Measurements from ENCODE around the gene NUDT14.

NUDT14 gene

DNA sequence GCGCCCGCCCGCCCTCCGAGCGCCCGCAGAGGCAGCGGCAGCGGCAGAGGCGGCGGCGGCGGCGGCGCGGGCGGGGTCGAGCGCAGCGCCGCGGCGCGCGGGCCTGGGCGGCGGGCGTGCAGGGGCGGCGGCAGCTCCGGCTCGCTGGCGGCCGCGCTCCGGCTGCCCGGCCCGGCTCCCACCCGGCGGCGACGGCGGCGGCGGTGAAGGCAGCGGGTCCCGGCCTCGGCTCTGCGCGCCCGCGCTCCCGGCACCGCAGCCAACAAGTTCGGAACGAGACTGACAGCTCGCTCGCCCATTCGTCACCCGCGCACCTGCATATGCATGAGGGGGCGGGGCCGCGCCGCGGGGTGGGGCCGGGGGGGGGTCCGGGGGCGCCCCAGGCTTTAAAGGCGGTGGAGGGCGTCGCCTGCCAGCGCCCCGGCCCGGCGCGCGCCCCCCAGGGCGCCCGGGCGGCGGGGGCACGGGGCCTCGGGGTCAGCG is 12.6 kb downstream of the NUDT14 start, which contains the start of gene JAG2:
JAG2 (minus strand) TSS at position 281 of the 483 bp plus-strand sequence. CDS start 356 bp downstream, outside the sequence.
- no peak within 1 kb of the TSS for H3K4me2 ChIP-seq (ENCODE audit: low read depth, low read length, poor library complexity, severe bottlenecking)
- H2AFZ ChIP-seq (ENCODE audit: low read length): no peak within 1 kb of the TSS

GRCh38 chr14:105168093-105168420 is 13.1 kb downstream of the NUDT14 start:
- no peak overlapping the region for H3K4me2 ChIP-seq (ENCODE audit: low read depth, low read length, poor library complexity, severe bottlenecking)
- H3K9ac ChIP-seq (ENCODE audit: low read depth, low read length, poor library complexity, severe bottlenecking): no peak overlapping the region
- H2AFZ ChIP-seq (ENCODE audit: low read length): no peak overlapping the region

More for the DNA sequence above, 12.6 kb downstream of the NUDT14 start, which contains the start of gene JAG2:
- H3K4me3 ChIP-seq (ENCODE audit: low read length, poor library complexity, severe bottlenecking): no peak within 1 kb of the TSS
- H3K9me2 ChIP-seq (replicated peaks; ENCODE audit: low read depth, low read length): no peaks in the 10 kb centered on the region
- no peaks in the 10 kb centered on the region for H3K36me3 ChIP-seq (ENCODE audit: insufficient read depth, low read length)
- no peaks in the 10 kb centered on the region for H4K20me1 ChIP-seq (ENCODE audit: insufficient read depth, low read length, poor library complexity, severe bottlenecking)
- peaks cover 15% of the 10 kb centered on the region for H3K4me1 ChIP-seq (ENCODE audit: insufficient read depth, low read length, poor library complexity, severe bottlenecking)
- H3K27me3 ChIP-seq (ENCODE audit: insufficient read depth, low read length, poor library complexity, severe bottlenecking): no peaks in the 10 kb centered on the region
- H3K9ac ChIP-seq (ENCODE audit: low read depth, low read length, poor library complexity, severe bottlenecking): no peak within 1 kb of the TSS
- H3K9me3 ChIP-seq (ENCODE audit: insufficient read depth, low read depth, low read length): no peaks in the 10 kb centered on the region
- no peaks in the 10 kb centered on the region for H3F3A ChIP-seq (ENCODE audit: low read depth)
- peaks cover 2% of the 10 kb centered on the region; the same call in 1 of the 2 replicates for H3K79me2 ChIP-seq (ENCODE audit: insufficient read depth, low read length)
- TF ChIP-seq EZH2phosphoT487 (IDR thresholded peaks at IDR 0.05; ENCODE audit: borderline replicate concordance): no peak
- no peak for TF ChIP-seq CTCF (conservative IDR thresholded peaks at IDR 0.05; ENCODE audit: low read length)

GRCh38 chr14:105167303-105168092 is 13.6 kb downstream of the NUDT14 start:
- Histone ChIP-seq H4K20me1 (ENCODE audit: insufficient read depth, low read length, poor library complexity, severe bottlenecking) (no peaks in the 10 kb centered on the region), H3K9me2 (replicated peaks; ENCODE audit: low read depth, low read length) (no peaks in the 10 kb centered on the region), H3K36me3 (ENCODE audit: insufficient read depth, low read length) (no peaks in the 10 kb centered on the region), H3K4me2 (ENCODE audit: low read depth, low read length, poor library complexity, severe bottlenecking) (no peak overlapping the region), H3F3A (ENCODE audit: low read depth) (no peaks in the 10 kb centered on the region), H3K4me1 (ENCODE audit: insufficient read depth, low read length, poor library complexity, severe bottlenecking) (peaks cover 19% of the 10 kb centered on the region), H3K27me3 (ENCODE audit: insufficient read depth, low read length, poor library complexity, severe bottlenecking) (no peaks in the 10 kb centered on the region), H3K9me3 (ENCODE audit: insufficient read depth, low read depth, low read length) (no peaks in the 10 kb centered on the region), H3K79me2 (ENCODE audit: insufficient read depth, low read length) (no peaks in the 10 kb centered on the region), H2AFZ (ENCODE audit: low read length) (no peak overlapping the region), H3K4me3 (ENCODE audit: low read length, poor library complexity, severe bottlenecking) (no peak overlapping the region), H3K9ac (ENCODE audit: low read depth, low read length, poor library complexity, severe bottlenecking) (no peak overlapping the region)
- TF ChIP-seq EZH2phosphoT487 (IDR thresholded peaks at IDR 0.05; ENCODE audit: borderline replicate concordance): no peak
- TF ChIP-seq CTCF (conservative IDR thresholded peaks at IDR 0.05; ENCODE audit: low read length): no peak

More at GRCh38 chr14:105168093-105168420, 13.1 kb downstream of the NUDT14 start:
- Histone ChIP-seq H3F3A (ENCODE audit: low read depth) (no peaks in the 10 kb centered on the region), H3K36me3 (ENCODE audit: insufficient read depth, low read length) (no peaks in the 10 kb centered on the region), H3K4me1 (ENCODE audit: insufficient read depth, low read length, poor library complexity, severe bottlenecking) (peaks cover 14% of the 10 kb centered on the region), H3K4me3 (ENCODE audit: low read length, poor library complexity, severe bottlenecking) (no peak overlapping the region), H3K79me2 (ENCODE audit: insufficient read depth, low read length) (no peaks in the 10 kb centered on the region), H4K20me1 (ENCODE audit: insufficient read depth, low read length, poor library complexity, severe bottlenecking) (no peaks in the 10 kb centered on the region), H3K9me3 (ENCODE audit: insufficient read depth, low read depth, low read length) (no peaks in the 10 kb centered on the region), H3K27me3 (ENCODE audit: insufficient read depth, low read length, poor library complexity, severe bottlenecking) (no peaks in the 10 kb centered on the region), H3K9me2 (replicated peaks; ENCODE audit: low read depth, low read length) (no peaks in the 10 kb centered on the region)
- no peak for TF ChIP-seq EZH2phosphoT487 (IDR thresholded peaks at IDR 0.05; ENCODE audit: borderline replicate concordance)
- TF ChIP-seq CTCF (conservative IDR thresholded peaks at IDR 0.05; ENCODE audit: low read length): no peak
